Activated naive CD4-positive, alpha-beta T cell treated with anti-CD3 and anti-CD28 coated beads, Interleukin-2, amount 50 U/mL, for 72 hours (primary cell): ENCODE measurements around the gene POU6F2. TPM values are rescaled to one million over a fixed set of nuclear protein-coding genes. Genes with fewer than 3 reads are reported as not detected.

Experiments used
- ATAC-seq, 2 donors: fragments of 150-1000 bp; cut with Tn5 transposase; 2 replicates each; pipeline ENCODE4 v1.10.0; 2021; ENCODE audit warnings: mild to moderate bottlenecking in 2 of 2, moderate library complexity in 2 of 2
- DNase-seq, 2 donors: peaks; one replicate each; pipeline ENCODE4 v3.0.0; 2021 to 2022; ENCODE audit warnings: low spot score in 2 of 2
- H3K27ac Mint-ChIP-seq, 2 donors: one replicate each; pipeline ENCODE4 v1.8.0; 2022; ENCODE audit warnings: mild to moderate bottlenecking in 2 of 2, mixed read lengths in 2 of 2
- H3K36me3 Mint-ChIP-seq, 2 donors: one replicate each; pipeline ENCODE4 v1.8.0; 2022; ENCODE audit warnings: mixed read lengths in 2 of 2
- H3K9me3 Mint-ChIP-seq, 2 donors: one replicate each; pipeline ENCODE4 v1.8.0; 2022; ENCODE audit warnings: mixed read lengths in 2 of 2
- total RNA-seq, 2 donors: library from RNA; stranded (reverse); gene quantifications; one replicate each; pipeline ENCODE4 v1.2.3, GENCODE V29; 2022

The POU6F2 gene
- total RNA-seq, 2 donors from 2014 or later: 0.16 to 0.18 TPM

- ATAC-seq (no peak), DNase-seq (no peak)
- Mint-ChIP-seq H3K27ac (no peak overlapping the region), H3K36me3 (no peaks in the 10 kb centered on the region), H3K9me3 (no peaks in the 10 kb centered on the region)
These were observed 153.3 kb downstream of the POU6F2 start for GRCh38 chr7:39130857-39131526.

- Mint-ChIP-seq H3K27ac (no peak overlapping the region), H3K9me3 (no peaks in the 10 kb centered on the region), H3K36me3 (no peaks in the 10 kb centered on the region)
- DNase-seq (no peak), ATAC-seq (no peak)
These were observed 154.6 kb downstream of the POU6F2 start for GRCh38 chr7:39132306-39132705.

- no peaks in the 10 kb centered on the region for H3K9me3 Mint-ChIP-seq
- DNase-seq (no peak), ATAC-seq (no peak)
- no peak overlapping the region for H3K27ac Mint-ChIP-seq
- H3K36me3 Mint-ChIP-seq: no peaks in the 10 kb centered on the region
These were observed 155.4 kb downstream of the POU6F2 start for GRCh38 chr7:39133088-39133487.

- ATAC-seq: no peak
- H3K9me3 Mint-ChIP-seq: no peaks in the 10 kb centered on the region
- H3K36me3 Mint-ChIP-seq: no peaks in the 10 kb centered on the region
- H3K27ac Mint-ChIP-seq: no peak overlapping the region
- no peak for DNase-seq
These were observed 159.8 kb downstream of the POU6F2 start for GRCh38 chr7:39137480-39137879.

GRCh38 chr7:39142750-39143149 lies 165.0 kb downstream of the POU6F2 start:
- DNase-seq (no peak), ATAC-seq (no peak)
- Mint-ChIP-seq H3K36me3 (no peaks in the 10 kb centered on the region), H3K9me3 (no peaks in the 10 kb centered on the region), H3K27ac (no peak overlapping the region)

- peaks cover 0 to 5% of the 10 kb centered on the region in 2 donors for H3K9me3 Mint-ChIP-seq
- DNase-seq (no peak), ATAC-seq (no peak)
- no peak overlapping the region for H3K27ac Mint-ChIP-seq
- no peaks in the 10 kb centered on the region for H3K36me3 Mint-ChIP-seq
These were observed 166.7 kb downstream of the POU6F2 start for GRCh38 chr7:39144420-39144819.

GRCh38 chr7:39145283-39145682 lies 167.6 kb downstream of the POU6F2 start:
- no peak for DNase-seq
- ATAC-seq: no peak
- Mint-ChIP-seq H3K9me3 (peaks cover 0 to 5% of the 10 kb centered on the region in 2 donors), H3K36me3 (no peaks in the 10 kb centered on the region), H3K27ac (no peak overlapping the region)

GRCh38 chr7:39145935-39146334 lies 168.2 kb downstream of the POU6F2 start:
- ATAC-seq: no peak
- no peaks in the 10 kb centered on the region for H3K36me3 Mint-ChIP-seq
- DNase-seq: no peak
- H3K27ac Mint-ChIP-seq: no peak overlapping the region
- peaks cover 0 to 5% of the 10 kb centered on the region in 2 donors for H3K9me3 Mint-ChIP-seq

- Mint-ChIP-seq H3K9me3 (peaks cover 0 to 5% of the 10 kb centered on the region in 2 donors), H3K36me3 (no peaks in the 10 kb centered on the region), H3K27ac (no peak overlapping the region)
- ATAC-seq (no peak), DNase-seq (no peak)
These were observed 175.0 kb downstream of the POU6F2 start for GRCh38 chr7:39152701-39153100.

GRCh38 chr7:39153113-39153512 lies 175.4 kb downstream of the POU6F2 start:
- ATAC-seq: no peak
- no peaks in the 10 kb centered on the region for H3K36me3 Mint-ChIP-seq
- peaks cover 0 to 5% of the 10 kb centered on the region in 2 donors for H3K9me3 Mint-ChIP-seq
- no peak for DNase-seq
- H3K27ac Mint-ChIP-seq: no peak overlapping the region

- peaks cover 0 to under 1% of the 10 kb centered on the region in 2 donors for H3K9me3 Mint-ChIP-seq
- no peak for ATAC-seq
- no peak for DNase-seq
- H3K36me3 Mint-ChIP-seq: no peaks in the 10 kb centered on the region
- no peak overlapping the region for H3K27ac Mint-ChIP-seq
These were observed 175.9 kb downstream of the POU6F2 start for GRCh38 chr7:39153647-39154046.

GRCh38 chr7:39154815-39155214 lies 177.1 kb downstream of the POU6F2 start:
- Mint-ChIP-seq H3K9me3 (peaks cover 0 to 3% of the 10 kb centered on the region in 2 donors), H3K36me3 (no peaks in the 10 kb centered on the region), H3K27ac (no peak overlapping the region)
- no peak for DNase-seq
- ATAC-seq: no peak

- Mint-ChIP-seq H3K9me3 (peaks cover 0 to 3% of the 10 kb centered on the region in 2 donors), H3K27ac (no peak overlapping the region), H3K36me3 (no peaks in the 10 kb centered on the region)
- no peak for ATAC-seq
- DNase-seq: no peak
These were observed 180.7 kb downstream of the POU6F2 start for GRCh38 chr7:39158367-39158766.

- no peak overlapping the region for H3K27ac Mint-ChIP-seq
- H3K9me3 Mint-ChIP-seq: peaks cover 0 to 3% of the 10 kb centered on the region in 2 donors
- H3K36me3 Mint-ChIP-seq: no peaks in the 10 kb centered on the region
These were observed 184.2 kb downstream of the POU6F2 start for GRCh38 chr7:39161903-39162302.

GRCh38 chr7:39164887-39165286 lies 187.2 kb downstream of the POU6F2 start:
- Mint-ChIP-seq H3K9me3 (no peaks in the 10 kb centered on the region), H3K27ac (no peak overlapping the region), H3K36me3 (no peaks in the 10 kb centered on the region)
- DNase-seq (no peak), ATAC-seq (no peak)

More at GRCh38 chr7:39161903-39162302, 184.2 kb downstream of the POU6F2 start:
- DNase-seq: no peak
- ATAC-seq: no peak

GRCh38 chr7:39168403-39169098 lies 190.8 kb downstream of the POU6F2 start:
- H3K36me3 Mint-ChIP-seq: no peaks in the 10 kb centered on the region
- ATAC-seq: no peak
- H3K27ac Mint-ChIP-seq: no peak overlapping the region

GRCh38 chr7:39172137-39172536 lies 194.4 kb downstream of the POU6F2 start:
- Mint-ChIP-seq H3K27ac (no peak overlapping the region), H3K9me3 (no peaks in the 10 kb centered on the region), H3K36me3 (no peaks in the 10 kb centered on the region)
- ATAC-seq: no peak
- DNase-seq: no peak

More at GRCh38 chr7:39168403-39169098, 190.8 kb downstream of the POU6F2 start:
- DNase-seq: no peak
- no peaks in the 10 kb centered on the region for H3K9me3 Mint-ChIP-seq

GRCh38 chr7:39181398-39181797 lies 203.7 kb downstream of the POU6F2 start:
- DNase-seq (no peak), ATAC-seq (no peak)
- Mint-ChIP-seq H3K9me3 (no peaks in the 10 kb centered on the region), H3K36me3 (no peaks in the 10 kb centered on the region), H3K27ac (no peak overlapping the region)
